ENCODE measurements around the gene PRDM10. TPM values are rescaled to one million over a fixed set of nuclear protein-coding genes. Genes with fewer than 3 reads are reported as not detected.

The PRDM10 gene
- total RNA-seq, 1 experiment from 2014 or later: 7.7 TPM

- Mint-ChIP-seq H3K27me3 (ENCODE audit: low read depth) (no peaks in the 10 kb centered on the region), H3K4me3 (no peak overlapping the region), H3K9me3 (peaks cover 2 to 8% of the 10 kb centered on the region in 2 experiments; a peak in 1 of 5 replicates), H3K36me3 (ENCODE audit: insufficient read depth in 1 of 3, low read depth in 3 of 3) (peaks cover 10 to 24% (median 13%) of the 10 kb centered on the region in 3 experiments; a peak in 6 of 7 replicates), H3K4me1 (peaks cover 14 to 19% of the 10 kb centered on the region in 2 experiments), H3K27ac (no peak overlapping the region)
- Histone ChIP-seq H4K5ac (ENCODE audit: insufficient read length, low read depth, low read length) (no peak overlapping the region), H2AK5ac (ENCODE audit: insufficient read length, low read length) (no peak overlapping the region), H2BK15ac (ENCODE audit: low read depth, low read length) (no peak overlapping the region), H3K4me1 (ENCODE audit: insufficient read depth, low read length) (no peaks in the 10 kb centered on the region; the same call in 1 of the 2 replicates), H4K91ac (ENCODE audit: insufficient read length, low read depth, low read length) (no peak overlapping the region), H3K9ac (ENCODE audit: extremely low read depth, insufficient read length, low read length) (no peak overlapping the region), H4K8ac (replicated peaks; ENCODE audit: insufficient read length, low read depth, low read length) (no peak overlapping the region), H2BK5ac (ENCODE audit: insufficient read length, low read length) (no peak overlapping the region), H3K23me2 (ENCODE audit: insufficient read length, low read depth, low read length, poor library complexity, severe bottlenecking) (no peaks in the 10 kb centered on the region), H3T11ph (ENCODE audit: low read length) (no peak overlapping the region), H3K18ac (ENCODE audit: insufficient read length, low read depth, low read length) (no peak overlapping the region), H3K27me3 (ENCODE audit: insufficient read depth, low read length) (no peaks in the 10 kb centered on the region), H2BK20ac (ENCODE audit: low read depth, low read length, poor library complexity, severe bottlenecking) (no peak overlapping the region), H4K20me1 (ENCODE audit: control insufficient read depth, insufficient read depth, insufficient read length) (no peaks in the 10 kb centered on the region), H3K4ac (ENCODE audit: low read depth, low read length) (no peak overlapping the region), H2BK120ac (ENCODE audit: low read depth, low read length, poor library complexity, severe bottlenecking) (no peak overlapping the region), H3K23ac (ENCODE audit: insufficient read length, low read depth, low read length) (no peak overlapping the region), H3K56ac (ENCODE audit: insufficient read length, low read depth, low read length) (no peak overlapping the region), H3K27ac (ENCODE audit: insufficient read length, low read depth, low read length) (no peak overlapping the region), H3K79me1 (ENCODE audit: insufficient read depth, low read depth, low read length, poor library complexity, severe bottlenecking) (peaks cover 6% of the 10 kb centered on the region), H3K14ac (ENCODE audit: insufficient read depth, low read length) (no peak overlapping the region), H3K9me3 (ENCODE audit: control insufficient read depth, low read depth, low read length) (no peaks in the 10 kb centered on the region), H2BK12ac (ENCODE audit: insufficient read length, low read depth, low read length) (no peak overlapping the region), H3K79me2 (ENCODE audit: insufficient read depth, low read length) (peaks cover 7% of the 10 kb centered on the region; the same call in 1 of the 2 replicates), H2AFZ (ENCODE audit: low read length) (no peak overlapping the region), H3K4me2 (ENCODE audit: insufficient read depth, insufficient read length, low read length) (no peak overlapping the region)
- TF ChIP-seq CTCF (conservative IDR thresholded peaks at IDR 0.05): no peak
- DNase-seq: no peak
- no CpG with 5 or more reads among the region's 4 CpGs for WGBS (ENCODE audit: extremely low coverage, insufficient read length, low lambda C conversion rate)
Measured at GRCh38 chr11:129995163-129995562, 7.5 kb downstream of the PRDM10 start.

Measured in H9 (cell line).